NCI-H748 (cell line): ENCODE data around the gene GSK3B.
"Not testable (repeated sequence)": the region's sequence is repeated elsewhere in the genome, so short reads cannot be mapped to it uniquely, and the experiment has no call there.

Experiments used
- DNase-seq: peaks from one replicate; lab custom pipeline; 2025; ENCODE audit not compliant: unreplicated experiment; lab: John Stamatoyannopoulos, UW

The GSK3B gene

DNA sequence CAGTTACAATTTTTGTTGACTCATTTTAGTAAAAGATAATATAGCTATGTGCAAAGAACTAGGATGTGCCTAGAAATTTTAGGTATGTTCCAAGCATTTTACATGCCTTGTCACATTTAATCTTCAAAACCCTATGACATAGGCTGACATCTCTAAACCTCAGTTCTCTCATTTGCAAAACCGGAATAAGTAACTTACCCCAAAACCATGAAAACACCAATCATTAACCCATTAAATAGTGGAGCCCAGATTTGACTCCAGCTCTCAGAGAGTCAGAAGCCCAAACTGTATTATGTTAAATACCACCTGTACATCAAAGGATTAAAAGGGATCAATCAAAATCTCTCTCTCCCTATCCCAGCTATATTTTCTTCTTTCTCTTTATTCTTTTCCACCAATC is 36.6 kb downstream of the GSK3B start:
- DNase-seq, result no peak

DNA sequence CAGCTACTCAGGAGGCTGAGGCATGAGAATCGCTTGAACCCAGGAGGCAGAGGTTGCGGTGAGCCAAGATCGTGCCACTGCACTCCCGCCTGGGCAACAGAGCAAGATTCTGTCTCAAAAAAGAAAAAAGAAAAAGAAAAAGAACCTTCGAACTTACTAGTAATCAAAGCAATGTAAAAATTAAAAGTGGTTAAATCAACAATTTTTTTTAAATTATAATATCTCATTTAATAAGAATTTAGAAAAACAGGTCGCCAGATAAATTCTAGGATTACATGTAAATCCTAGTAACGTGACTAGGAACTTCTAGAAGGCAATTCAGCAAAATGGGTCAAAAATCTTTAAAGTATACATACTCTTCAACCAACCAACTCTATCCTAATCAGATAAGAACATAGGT is 37.2 kb downstream of the GSK3B start:
- DNase-seq, result no peak

DNA sequence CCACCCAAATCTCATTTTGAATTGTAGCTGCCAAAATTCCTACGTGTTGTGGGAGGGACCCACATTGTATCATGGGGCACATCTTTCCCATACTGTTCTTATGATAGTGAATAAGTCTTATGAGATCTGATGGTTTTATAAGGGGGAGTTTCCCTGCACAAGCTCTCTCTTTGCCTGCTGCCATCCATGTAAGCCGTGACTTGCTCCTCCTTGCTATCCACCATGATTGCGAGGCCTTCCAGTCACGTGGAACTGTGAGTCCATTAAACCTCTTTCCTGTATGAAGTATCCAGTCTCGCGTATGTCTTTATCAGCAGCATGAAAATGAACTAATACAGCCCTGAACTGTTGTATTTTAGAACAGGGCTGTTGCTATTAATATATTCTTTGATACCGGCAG is 40.6 kb downstream of the GSK3B start:
- DNase-seq, result not testable (repeated sequence)

DNA sequence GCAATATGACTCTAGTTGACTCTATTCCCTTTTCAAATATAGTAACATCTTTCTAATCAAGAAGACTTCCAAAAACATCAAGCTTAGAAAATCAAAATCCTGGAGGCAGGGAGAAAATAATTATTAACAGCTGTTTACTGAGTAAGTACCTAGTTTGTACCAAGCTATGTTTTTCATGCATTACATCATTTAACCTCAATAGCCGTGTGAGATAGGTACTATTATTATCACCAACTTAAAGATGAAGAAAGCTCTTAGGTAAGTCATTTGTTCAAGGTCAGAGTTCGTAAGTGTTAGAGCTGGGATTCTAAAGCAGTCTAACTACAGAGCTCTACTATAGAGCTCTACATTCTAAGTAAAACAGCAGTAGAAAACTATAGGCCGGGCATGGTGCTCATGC is 41.6 kb downstream of the GSK3B start:
- DNase-seq, result no peak

DNA sequence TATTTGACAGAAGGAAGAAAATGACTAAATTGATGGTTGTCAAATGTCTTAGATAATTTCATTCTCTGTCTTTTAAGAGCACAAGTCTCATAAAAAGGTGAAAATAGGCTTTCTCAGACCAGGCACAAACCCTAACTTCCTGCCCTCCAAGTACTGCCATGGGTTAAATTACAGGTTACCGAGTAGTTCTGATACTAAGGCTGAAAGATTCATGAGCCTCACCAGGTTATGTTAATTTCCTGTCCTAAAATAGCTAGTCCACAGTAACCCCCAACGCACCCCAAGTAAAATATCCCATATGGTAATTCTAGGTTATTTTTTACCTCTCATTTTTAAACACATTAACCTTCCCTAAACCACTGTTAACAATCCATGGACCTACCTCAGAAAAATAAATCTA is 42.0 kb downstream of the GSK3B start:
- no peak for DNase-seq

DNA sequence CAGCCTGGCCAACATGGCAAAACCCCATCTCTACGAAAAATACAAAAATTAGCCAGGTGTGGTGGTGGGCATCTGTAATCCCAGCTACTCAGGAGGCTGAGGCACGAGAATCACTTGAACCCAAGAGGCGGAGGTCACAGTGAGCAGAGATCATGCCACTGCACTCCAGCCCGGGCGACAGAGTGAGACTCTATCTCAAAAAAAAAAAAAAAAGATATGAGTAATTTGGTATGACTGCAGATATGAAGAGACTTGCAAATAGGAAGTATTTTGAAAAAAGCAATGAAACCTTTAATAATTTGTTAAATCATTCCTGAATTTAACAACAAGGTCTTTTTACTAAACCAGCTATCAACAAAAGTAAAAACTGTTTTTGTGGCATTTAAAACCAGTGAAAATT is 42.7 kb downstream of the GSK3B start:
- not testable (repeated sequence) for DNase-seq

DNA sequence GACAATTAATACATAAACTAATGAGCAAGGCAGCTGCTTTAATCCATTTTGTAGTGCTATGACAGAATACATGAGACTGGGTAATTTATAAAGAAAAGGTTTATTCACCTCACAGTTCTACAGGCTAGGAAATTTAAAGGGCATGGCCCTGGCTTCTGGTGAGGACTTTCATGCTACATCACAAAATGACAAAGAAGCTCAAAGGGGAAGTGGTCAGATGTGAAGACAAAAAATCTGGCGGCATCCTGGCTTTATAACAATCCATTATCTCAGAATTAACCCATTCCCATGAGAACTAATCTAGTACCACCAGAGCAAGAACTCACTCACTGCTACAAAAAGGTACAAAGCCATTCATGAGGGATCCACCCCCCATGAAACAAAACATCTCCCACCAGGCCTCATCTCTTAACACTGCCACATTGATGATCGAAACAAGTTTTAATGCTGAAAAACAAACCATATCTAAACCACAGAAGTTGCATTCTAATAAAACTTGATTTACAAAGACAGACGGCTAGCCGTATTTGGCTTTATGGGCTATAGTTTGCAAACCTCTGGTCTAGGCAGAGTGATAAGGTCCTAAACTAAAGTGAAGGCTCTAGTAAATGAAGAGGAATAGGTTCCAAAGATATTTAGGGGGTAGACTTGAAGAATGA is 44.2 kb downstream of the GSK3B start:
- no peak for DNase-seq

DNA sequence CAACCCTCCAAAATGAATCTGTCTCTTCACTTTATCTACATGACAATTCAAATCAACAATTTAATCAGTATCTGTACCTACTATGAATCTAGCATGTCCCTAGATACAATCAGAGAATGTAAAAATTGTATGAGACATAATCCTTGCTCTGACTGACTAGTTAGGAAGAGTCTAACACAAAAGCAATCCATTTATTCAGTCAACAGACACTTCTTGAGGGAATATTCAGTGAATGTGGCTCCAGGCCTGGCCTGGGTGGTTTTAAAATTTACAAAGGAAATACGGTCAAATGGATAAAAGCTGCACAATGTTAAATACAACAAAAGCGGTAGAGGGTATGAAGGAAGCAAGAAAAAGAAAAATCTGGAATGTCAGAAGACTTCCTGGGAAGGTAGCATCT is 45.2 kb downstream of the GSK3B start:
- DNase-seq, result no peak

DNA sequence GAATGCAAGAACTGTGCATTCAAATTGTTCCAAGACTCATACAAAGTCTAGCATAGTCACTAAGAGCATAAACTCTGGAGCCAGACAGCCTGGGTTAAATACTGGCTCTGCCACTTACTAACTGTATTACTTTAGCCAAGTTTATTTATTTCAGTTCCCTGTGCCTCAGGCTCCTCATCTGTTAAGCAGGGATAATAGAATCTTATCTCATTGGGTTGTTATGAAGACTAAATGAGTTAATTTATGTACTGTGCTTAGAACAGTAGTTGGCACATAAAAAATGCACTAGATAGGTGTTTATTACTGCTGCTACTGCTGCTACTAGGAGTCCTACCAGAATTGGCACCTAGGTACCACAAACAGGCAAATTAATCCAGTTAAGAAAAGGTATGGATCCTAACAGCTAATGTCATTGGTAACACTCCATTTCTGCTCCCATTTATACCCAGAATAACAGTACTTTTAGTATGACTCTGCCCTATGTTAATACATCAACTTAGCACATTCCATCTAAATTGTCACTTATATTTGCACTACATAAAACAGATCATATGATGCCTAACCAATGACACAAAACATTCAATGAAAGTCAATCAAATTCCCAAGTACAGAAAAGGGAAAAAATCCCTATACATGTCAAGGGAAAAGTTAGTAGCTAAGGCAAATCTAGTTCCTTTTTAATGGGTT is 45.7 kb downstream of the GSK3B start:
- DNase-seq, result no peak

DNA sequence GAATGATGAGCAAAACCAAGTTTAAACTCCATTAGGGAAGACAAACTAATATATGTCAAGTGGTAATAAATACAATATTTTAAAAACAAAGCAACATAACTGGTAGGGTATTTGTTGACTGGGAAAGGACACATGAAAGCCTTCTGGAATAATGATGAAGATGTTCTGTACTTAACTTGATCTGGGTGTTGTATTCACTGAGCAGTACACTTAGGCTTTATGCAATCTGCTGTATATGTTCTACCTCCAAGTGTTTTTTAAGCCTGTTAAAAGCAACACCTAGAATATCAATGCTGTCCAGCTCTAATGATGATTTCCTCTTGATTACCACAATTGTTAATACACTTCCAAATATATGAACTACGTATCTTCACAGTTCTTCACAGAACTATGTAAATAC is 46.6 kb downstream of the GSK3B start:
- DNase-seq, result no peak

DNA sequence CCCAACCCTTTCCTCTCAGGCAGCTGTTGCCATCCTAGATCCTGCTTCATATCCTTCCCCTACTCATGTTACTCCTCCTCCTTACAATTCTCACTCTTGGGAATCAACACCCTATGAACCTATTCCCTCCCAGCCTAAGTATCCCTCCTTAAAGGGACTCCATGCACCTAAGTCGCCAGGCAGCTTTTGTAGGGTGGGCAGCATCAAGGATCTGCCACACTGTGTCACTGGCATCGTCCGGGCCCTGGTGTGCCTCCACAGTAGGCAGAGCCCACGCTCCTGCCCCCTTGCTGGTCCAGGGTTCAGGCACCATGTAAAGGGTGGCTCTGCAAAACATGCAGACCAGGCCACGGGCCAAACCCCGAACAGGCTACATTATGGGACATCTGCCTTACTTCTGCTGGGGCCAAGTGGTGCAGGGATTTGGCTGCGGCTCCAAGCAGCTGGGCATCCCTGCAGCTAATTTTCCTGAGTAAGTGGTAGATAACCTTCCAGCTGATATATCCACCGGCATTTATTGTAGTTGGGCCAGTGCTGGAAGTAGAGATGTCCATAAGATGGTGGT is 53.4 kb downstream of the GSK3B start:
- no peak for DNase-seq

DNA sequence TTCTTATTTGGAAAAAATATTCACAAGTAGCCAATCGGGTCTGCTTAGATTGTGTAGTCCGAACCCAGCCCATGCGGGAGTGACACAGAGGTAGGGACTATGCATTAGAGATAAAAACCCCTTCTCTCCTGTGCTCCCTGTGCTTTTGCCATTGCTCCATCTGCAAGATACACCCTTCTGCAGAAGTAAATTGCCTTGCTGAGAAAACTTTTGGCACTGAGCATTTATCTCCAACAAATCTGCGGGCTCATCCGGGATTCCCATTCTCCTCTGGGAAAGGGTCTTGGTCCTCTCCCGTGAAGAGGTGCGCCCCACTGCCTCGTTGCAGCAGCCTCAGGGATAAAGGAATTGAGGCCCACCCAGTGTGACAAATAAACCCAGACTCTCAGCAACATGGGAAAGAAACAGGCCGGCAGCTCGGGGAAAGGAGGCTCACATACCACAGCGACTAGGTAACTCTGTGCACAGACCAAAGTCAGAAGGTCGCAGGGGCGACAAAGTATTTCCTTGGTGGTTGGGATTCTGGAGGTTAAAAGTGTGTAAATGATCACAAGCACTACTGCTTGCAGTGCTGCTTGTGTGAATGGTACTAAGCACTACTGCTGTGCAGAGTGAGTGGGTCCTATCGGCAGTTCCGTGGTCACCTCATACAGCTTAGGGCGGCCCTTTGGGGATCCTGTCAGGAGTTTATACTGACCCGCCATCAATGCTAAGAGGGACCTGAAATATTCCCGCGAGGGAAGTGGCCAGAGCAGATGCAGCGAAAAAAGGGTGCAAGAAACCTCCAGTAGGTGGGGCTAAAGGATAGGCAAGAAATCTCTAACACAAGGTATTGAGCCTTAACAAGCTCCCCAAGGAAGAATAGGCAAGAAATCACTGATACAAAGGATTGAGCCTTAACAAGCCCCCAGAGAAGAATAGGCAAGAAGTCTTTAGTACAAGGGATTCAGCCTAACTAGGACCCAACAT is 54.3 kb downstream of the GSK3B start:
- DNase-seq, result no peak

DNA sequence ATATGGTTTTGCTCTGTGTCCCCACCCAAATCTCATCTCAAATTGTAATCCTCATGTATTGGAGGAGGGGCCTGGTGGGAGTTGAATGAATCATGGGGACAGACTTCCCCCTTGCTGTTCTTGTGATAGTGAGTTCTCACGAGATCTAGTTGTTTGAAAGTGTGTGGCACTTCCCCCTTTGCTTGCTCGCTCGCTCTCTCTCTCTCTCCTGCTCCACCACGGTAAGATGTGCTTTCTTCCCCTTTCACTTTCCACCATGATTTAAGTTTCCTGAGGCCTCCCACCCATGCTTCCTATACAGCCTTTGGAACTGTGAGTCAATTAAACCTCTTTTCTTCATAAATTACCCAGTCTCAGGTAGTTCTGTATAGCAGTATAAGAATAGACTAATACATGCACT is 60.7 kb downstream of the GSK3B start:
- DNase-seq, result no peak

DNA sequence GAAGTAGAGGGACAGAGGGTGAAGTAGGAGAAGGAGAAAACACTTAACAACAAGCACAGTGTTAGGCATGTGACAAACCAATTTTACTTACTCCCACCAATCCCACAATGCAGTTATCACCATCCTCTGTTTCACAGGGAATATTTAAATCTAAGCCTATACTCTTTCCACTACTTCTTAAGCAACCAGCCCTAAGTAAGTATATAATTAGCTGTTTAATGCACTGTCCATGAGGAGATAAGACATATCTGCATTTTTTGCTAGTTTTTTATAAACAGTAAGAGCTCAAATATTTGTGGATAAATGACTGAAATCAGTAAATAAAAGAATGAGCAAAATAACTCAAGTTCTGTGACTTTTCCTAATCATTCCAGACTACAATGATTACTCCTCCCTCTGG is 62.7 kb downstream of the GSK3B start:
- no peak for DNase-seq

DNA sequence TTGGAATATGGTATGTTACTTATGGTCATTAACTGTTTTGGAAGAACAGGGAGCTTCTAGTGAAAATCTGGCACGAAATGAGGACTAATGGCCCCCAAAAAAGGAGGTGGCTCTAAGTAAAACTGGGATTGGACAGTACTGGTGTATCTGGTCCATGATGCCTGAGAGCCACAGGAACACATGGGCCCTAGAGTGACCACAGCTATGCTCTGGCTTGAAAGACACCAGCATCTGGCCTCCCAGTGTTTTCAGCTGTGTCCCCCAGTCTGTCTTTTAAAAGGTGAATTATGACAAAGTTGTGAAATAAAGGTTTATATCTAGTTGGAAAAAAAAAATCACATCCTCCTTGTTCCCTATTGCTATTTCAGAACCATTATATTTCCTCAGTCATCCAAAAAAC is 64.5 kb downstream of the GSK3B start:
- DNase-seq, result no peak

DNA sequence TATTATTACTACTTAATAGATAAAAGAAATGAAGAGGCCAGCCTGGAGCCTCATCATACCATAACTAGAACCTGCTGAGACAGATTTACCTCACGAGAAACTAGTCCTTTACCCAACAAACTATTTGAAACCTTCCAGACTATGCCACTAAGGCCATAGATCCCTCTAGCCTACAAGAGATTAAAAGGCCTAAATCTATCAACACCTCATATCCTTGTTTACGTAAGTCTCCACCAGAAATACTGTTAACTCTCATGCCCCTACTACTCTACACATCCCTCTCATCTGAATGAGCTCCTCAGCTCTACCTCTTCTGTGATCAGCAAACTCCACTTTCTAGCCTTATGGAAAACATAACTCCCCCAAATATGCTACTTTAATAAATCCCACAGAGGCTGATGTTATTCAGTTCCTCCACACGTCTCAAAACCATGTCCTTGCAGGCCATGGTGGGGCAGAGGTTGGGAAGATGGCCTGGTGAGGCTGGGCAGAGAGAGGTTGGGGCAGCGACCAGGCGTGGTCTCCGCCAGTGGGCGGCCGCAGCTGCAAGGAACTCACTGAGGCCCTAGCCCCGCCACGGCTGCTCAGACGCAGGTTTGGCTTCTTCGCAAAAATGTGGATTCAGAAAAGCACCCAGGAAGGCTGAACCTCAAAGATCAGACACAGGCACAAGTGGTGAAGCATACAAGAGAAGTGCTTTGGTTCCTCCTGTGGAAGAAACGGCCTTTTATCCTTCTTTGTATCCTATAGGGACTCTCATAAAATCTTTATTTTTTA is 65.8 kb downstream of the GSK3B start:
- no peak for DNase-seq

DNA sequence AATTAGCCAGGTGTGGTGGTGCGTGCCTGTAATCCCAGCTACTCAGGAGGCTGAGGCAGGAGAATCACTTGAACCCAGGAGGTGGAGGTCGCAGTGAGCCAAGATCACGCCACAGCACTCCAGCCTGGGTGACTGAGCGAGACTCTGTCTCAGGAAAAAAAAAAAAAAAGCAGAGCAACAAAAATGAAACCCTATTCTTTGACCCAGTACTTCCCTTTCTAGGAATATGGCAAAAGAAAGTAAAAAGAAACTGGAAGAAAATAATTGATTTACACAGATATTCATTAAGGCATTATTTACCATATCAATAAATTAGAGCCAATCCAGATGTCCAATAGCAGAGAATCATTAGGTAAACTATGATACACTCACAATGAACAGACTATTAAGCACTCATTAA is 67.0 kb downstream of the GSK3B start:
- DNase-seq, result no peak

DNA sequence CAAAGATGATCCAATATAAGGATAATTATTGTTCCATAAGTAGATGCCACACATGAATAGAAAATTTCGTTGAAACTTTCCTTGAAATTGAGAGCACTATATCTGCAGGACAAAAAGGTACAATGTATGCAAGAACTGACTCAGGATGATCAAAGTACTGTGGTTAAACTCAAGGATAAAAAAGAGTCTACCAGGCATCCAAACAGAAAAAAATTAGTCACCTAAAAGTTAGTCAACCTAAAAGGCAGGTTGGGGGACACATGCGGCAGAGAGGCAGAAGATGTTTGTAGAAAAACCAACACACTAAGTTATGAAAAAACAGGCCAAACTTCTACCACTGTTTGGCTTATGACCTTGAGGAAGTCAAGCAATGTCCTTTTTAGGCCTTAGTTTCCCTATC is 68.7 kb downstream of the GSK3B start:
- no peak for DNase-seq

DNA sequence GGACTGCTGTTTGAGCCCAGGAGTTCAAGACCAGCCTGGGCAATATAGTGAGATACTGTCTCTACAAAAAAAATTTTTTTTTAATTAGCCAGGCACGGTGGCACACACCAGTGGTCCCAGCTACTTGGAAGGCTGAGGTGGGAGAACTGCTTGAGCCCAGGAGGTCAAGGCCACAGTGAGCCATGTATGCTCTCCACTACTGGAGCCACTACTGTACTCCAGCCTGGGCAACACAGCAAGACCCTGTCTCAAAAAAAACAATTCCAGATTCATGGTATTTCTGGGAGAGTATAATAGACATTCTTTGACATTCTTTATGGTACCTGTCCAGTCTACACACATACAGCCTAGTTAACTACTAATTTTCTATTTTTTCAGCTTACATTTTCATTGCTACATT is 70.1 kb downstream of the GSK3B start:
- DNase-seq, result no peak

DNA sequence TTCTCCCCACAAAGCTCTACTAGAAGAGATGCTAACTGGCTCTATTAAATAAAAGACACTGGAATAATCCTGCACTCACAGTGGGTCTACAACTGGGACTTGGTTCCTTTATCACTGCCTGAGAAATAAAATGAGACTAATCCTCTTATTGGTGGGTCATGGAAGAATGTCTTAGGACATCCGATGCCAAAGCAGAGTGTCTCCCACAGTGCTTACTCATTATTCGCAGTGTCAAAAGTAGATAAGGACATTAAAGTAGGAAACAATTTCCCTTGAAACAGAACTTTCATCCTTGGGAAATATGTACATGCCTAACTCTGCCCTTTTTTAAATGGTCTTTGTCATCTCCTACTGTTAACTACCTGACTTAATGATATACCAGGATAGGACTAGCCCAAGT is 71.5 kb downstream of the GSK3B start:
- no peak for DNase-seq

DNA sequence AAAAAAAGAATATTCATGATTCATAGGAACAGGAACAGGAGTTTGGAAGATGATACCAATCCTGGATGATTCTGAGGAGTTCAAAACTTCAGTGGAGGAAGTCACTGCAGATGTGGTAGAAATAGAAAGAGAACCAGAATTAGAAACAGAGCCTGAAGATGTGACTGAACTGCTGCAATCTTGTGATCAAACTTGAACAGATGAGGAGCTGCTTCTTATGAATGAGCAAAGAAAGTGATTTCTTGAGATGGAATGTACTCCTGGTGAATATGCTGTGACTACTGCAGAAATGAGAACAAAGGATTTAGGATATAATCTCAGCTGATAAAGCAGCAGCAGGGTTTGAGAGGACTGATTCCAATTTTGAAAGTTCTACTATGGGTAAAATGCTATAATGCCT is 72.7 kb downstream of the GSK3B start:
- DNase-seq, result no peak
